ENCODE data around the gene TENT5A.

GRCh38 chr6:81700414-81700813 lies 52.1 kb downstream of the TENT5A start:
- TF ChIP-seq, protein P1, sequence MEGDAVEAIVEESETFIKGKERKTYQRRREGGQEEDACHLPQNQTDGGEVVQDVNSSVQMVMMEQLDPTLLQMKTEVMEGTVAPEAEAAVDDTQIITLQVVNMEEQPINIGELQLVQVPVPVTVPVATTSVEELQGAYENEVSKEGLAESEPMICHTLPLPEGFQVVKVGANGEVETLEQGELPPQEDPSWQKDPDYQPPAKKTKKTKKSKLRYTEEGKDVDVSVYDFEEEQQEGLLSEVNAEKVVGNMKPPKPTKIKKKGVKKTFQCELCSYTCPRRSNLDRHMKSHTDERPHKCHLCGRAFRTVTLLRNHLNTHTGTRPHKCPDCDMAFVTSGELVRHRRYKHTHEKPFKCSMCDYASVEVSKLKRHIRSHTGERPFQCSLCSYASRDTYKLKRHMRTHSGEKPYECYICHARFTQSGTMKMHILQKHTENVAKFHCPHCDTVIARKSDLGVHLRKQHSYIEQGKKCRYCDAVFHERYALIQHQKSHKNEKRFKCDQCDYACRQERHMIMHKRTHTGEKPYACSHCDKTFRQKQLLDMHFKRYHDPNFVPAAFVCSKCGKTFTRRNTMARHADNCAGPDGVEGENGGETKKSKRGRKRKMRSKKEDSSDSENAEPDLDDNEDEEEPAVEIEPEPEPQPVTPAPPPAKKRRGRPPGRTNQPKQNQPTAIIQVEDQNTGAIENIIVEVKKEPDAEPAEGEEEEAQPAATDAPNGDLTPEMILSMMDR (IDR thresholded peaks at IDR 0.05; ENCODE audit: low read length), result no peak
- TF ChIP-seq EZH2 (IDR thresholded peaks at IDR 0.05; ENCODE audit: borderline replicate concordance, low read length), result no peak
